Renal pelvis (tissue), 4 donors: Measurements from ENCODE around the gene AAK1. TPM values are rescaled to one million over a fixed set of nuclear protein-coding genes. Genes with fewer than 3 reads are reported as not detected.
"Not testable (repeated sequence)": the region's sequence is repeated elsewhere in the genome, so short reads cannot be mapped to it uniquely, and the experiment has no call there.

ENCODE experiments used
- DNase-seq: peaks from one replicate; pipeline ENCODE4 v3.0.0-alpha.2; 2013
- polyA plus RNA-seq, 3 donors: library from polyadenylated mRNA; unstranded; fragments of 120-200 nt; gene quantifications; one replicate each; pipeline ENCODE4 v1.2.1, GENCODE V29; 2013; ENCODE audit not compliant: insufficient read length in 3 of 3

Gene AAK1
- polyA plus RNA-seq, 3 donors = 16.7 to 27.0 (median 26.4) TPM

DNA sequence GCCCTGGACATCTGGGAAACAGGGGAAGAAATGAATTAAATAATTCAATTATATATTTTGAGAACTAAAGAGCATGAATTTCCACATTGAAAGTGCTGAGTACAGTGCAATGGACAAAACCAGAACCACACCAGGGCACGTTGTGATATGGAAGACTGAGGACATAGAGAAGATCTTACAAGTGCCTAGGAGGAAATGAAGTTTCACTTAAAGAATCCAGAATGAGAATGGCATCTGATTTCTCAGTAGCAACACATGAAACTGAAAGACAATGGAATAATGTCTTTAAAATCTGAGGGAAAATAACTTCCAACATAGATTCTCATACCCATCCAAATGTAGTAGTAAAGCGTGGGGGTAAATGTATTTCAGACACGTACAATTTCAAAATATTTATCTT, 20.3 kb upstream of the AAK1 start:
- DNase-seq = no peak

DNA sequence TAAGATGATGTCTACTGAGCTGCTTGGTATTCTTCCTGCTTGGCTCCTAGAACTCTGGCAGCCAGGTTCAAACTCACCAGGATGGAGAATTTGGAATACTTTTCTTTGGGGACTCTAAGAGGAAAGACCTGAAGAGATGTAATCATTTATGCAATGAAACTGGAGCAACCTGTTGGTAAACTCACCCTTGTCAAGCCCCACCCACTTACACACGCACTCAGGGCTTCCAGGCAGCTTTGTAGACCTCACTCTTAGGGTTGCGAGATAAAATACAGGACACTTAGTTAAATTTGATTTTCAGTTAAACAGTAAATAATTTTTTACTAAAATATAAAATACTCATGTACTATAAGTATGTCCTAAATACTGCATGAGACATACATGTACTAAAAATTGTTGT, 19.0 kb upstream of the AAK1 start:
- not testable (repeated sequence) for DNase-seq

DNA sequence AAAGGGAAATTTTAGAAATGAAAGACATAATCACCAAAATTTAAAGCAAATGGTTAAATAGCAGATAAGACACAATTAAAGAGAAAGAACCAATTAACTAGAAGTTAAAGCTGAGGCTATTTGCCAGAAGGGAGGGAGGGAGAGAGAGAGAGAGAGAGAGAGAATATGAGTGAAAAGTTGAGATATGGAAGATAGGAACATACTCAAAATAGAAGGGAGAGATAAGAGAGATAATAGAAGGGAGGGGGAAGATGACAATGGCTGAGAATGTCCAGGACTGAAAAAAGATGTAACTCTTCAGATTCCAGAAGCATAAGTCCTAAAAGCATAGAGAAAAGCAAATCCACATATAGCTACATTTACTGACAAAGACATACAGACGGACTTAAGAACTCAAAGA, 17.1 kb upstream of the AAK1 start:
- no peak for DNase-seq

DNA sequence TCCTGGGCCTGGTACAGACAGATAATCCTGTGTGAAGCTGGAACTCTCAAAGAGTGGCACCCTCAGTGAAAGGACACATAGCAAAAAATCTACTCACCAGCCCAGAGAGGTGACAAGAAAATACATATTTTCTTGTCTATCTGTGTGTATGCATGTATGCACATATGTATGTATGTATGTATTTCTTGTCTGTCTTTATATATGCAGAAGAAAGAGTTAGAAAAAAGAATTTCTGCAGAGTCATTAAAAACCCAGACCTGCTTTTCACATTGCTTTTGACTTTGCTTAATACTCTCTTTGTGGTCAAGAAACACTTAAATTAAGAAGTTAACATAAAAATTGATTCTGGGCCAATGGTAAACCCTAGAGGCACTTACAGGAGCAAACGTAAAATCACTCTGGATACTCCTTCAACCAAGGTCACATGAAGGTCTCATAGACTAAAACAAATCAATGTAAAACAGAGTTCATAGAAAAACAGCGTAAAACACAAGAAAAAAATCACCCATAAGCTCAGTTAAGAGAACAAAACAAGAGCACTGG, 16.5 kb upstream of the AAK1 start:
- DNase-seq = no peak

DNA sequence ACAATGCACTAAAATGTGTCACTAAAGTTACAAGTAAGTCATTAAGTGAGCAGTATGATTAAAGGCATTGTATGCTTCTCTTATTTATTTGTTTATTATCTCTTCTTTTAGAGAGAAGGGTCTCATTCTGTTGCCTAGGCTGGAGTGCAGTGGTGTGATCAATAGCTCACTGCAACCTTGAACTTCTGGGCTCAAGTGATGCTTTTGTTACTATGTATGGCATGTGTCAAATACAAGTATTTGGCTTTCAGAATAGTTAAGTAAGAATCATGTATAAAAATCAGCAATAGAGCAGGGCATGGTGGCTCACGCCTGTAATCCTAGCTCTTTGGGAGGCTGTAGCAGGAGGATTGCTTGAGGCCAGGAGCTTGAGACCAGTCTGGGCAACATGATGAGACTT, 15.8 kb upstream of the AAK1 start:
- DNase-seq = no peak

DNA sequence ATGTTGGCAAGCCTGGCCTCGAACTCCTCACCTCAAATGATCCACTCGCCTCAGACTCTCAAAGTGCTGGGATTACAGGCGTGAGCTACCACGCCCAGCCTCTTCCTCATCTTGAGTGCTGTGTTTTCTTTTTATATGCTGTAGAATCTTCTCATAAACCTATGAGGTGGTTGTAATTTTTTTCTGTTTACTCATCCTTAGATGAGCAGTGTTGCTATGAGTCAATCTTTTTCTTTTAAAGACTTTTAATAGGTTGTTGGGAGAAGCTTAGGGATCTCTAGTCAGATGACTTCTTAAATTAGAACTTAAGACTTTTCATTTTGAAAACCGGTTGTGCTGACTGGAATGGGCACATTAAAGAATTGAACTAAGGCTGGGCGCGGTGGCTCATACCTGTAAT, 8.7 kb upstream of the AAK1 start:
- DNase-seq = no peak

DNA sequence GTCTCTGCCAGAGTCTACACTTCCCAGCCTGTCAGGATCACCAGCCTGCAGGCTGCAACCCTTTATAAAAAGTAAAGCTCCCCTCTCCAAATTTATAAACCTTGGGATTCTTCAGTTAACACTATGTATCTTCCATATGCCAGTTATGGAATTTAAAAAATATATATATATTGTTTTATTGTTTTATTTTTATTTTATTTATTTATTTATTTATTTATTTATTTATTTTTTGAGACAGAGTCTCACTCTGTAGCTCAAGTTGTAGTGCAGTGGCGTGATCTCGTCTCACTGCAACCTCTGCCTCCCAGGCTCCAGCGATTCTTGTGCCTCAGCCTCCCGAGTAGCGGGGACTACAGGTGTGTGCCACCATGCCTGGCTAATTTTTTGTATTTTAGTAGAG, 3.7 kb upstream of the AAK1 start:
- DNase-seq = not testable (repeated sequence)

DNA sequence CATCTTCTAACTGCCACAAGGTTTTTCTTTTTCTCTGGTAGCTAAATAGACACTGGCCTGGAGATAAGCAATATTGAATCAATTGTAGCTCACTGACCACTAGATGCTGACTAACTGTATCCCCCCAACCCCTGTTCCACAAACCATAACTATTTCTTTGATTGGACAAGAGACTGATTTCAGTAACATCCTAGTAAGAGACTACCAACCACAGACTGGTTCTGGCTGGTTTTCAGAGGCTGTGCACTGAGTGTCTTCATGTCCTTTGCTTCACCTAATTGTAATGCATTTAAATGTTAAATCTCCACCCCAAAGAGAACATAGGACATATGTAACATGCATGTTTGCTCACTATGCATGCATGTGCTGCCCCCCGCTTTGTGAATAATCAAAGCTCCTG, 3.2 kb upstream of the AAK1 start:
- no peak for DNase-seq

DNA sequence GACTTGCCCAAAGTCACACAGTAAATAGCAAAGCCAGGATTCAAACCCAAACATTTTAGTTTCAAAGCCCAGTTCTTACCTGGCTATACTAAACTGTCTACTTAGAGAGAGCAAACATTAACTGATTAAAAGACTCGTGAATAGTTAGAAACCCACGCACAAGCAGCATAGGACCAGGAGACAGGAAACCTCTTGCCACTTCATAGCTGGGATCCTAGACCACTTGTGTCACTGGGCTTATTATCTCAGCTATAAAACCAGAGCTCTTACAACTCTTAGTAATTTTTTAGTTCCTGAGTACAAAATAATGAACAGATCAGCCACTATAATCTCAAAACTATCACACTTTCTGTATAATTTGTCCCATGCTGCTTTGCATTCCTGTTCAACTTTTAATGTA, 2.4 kb upstream of the AAK1 start:
- no peak for DNase-seq

DNA sequence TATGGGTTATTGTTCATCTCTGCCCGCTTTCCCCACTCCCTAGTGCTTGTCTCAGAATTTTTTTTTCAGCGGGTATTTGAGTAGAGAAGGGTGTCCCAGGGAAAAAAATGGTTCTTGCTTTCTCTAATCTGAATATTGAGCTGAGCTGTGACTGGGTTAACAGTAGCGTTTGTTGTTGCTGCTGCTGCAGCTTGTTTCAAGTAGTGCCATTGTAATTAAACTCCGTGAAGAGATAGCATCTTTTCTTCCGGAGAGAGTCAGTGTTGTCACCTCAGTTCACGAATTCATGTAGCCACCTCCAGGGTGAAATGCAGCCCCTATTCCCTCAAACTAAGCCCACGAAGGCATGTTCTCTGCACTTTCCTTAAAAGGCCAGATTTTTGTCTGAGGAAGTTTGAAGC, 1.5 kb upstream of the AAK1 start:
- DNase-seq = no peak

DNA sequence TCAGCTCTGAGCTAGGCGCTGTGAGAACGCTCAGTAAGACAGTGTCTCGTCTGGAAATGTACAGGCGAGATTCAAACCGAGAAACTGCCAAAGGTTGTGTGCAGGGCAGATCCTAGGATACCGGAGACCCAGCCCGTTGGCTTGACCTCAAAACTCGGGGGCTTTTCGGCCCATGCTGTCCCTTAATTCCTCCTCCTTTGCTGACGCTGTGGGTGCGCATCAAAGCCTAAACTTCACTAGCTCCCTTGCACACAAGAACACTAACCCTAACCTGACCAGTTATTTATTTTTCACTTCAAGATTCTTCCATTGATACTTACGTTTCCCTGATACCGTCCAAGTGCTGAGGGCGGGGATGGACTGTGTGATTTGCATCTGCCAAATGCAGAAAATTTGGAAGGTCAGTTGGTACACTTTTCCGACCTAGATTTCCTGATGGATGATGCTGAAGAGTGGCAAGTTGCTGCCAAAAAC, 1.0 kb upstream of the AAK1 start:
- no peak for DNase-seq

DNA sequence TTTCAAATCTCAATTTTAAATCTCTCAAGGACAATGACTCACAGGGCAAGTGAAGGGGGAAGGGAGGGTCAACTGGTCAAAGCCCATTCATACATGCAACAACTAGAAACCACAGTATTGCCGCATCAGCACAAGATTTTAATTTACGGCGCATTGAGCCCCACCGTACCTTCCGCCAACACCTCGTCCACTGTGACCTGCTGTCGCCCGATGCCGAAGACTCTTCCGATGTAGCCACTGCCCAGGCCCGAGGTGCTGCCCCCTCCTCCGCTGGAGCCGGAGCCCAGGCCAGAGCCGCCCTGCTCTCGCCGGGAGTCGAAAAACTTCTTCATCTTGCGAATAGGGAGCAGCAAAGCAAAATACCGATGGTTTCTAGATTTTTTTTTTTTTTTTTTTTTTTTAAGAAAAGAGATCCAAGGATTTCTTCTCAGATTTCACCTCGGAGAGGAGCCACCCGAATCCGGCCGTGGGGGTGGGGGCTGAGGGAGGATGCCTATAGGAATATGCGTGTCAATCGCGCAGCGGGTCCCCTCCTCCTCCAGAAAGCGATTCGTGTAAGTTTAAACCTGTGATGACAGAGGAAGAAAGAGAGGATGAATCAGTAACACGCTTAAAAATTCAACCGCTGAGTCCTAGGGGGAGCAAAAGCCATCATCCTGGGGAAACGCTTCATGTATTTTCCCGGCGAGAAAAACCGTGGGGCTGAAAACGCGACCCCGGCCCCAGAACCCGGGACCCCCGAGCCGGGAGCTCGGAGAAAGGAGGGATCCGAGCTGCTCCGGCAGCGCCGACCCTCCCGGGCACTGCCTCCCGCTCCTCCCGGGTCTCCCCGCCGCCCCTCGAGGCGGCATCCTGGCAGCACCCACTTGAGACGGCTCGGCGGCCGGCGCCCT, 584 bp downstream of the AAK1 start:
- DNase-seq = peak; percentile 67

DNA sequence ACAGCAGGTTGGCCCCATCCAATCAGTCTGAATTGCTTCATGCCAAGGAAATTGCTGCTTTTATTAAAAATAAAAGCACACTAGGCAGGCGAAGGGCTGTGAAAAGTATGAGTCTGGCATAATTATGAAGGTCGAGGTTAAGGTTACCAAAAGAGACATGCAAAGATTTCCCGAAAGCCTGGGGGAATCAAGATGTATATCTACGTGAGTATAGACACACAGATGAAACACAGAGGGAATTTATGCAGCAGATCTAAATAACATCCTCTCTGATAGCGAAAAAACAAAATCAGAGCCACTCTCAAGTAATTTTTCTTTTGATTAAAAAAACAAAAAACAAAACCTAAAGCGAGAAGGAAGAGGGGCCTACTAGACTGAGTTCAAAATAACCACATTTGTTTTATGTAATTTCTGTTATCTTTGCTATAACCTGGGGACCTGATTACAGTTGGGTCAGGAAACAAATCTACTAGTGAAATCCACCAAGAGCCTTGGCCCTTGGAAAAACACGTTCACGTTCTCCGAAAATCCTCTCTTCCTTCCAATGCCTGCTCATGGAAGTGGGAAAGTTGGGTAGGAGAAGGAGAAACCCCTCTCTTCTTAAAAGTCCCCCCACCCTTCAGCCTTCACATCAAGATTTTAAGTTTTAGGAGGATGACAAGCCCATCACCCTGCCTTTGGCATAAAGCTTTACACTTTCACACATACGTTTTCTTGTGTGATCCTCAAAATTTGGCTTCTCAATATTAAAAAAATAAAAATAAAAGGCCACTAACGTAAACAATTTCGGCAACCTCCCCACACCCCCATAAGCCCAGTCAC, 1.4 kb downstream of the AAK1 start:
- no peak for DNase-seq

DNA sequence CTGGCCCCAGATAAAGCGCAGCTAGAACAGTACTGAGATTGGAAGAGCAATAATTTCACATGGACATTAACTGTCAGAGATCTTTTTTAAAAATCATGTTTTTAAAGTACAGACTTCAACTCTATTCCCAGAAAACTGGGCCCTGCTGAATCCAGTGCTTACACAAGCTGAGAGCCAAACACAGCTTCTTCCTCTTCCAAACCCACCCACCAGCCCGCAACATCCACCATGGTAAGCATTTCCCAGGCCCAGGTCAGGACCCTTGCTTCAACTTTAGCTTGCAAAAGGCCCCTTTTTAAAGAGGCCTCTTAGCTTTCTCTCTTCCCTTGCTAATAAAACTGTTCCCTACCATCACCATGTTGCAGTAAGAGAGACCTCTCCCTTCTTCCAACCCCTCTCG, 2.1 kb downstream of the AAK1 start:
- DNase-seq = no peak

DNA sequence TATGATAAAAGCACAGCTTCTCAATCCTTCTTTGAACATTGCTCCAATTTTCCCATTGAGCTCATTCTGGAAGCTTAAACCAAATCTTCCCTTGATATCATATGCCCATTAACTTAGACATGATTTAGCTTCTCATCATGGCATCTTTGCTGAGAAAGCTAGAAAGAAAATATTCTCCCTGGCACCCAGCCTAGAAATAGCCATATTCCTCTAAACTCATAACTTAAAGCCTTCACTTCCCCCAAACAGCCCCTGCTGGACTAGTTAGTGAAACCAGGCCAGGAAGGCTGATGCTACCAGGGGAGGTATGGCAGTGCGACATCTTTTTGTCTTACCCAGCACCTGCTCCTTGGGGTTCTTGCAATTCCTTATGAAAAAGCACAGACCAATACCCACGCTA, 4.3 kb downstream of the AAK1 start:
- no peak for DNase-seq

DNA sequence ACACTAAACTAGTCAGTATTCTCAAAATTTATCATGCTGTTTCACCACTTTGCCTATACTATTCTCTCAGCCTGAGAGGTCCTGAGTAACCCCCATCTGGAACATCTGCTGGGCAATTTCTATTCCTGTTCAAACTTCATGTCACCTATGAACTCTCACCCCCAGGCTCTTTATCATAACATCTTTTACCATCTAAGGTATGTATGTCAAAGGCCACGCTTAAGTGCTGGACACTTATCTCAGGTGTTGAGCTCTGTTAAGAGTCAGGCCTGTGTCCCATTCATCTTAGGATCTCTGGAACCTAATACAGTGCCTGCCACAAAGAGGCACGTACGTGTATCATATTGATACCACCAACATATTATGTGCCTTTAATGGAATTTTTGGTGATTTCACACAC, 4.9 kb downstream of the AAK1 start:
- no peak for DNase-seq

DNA sequence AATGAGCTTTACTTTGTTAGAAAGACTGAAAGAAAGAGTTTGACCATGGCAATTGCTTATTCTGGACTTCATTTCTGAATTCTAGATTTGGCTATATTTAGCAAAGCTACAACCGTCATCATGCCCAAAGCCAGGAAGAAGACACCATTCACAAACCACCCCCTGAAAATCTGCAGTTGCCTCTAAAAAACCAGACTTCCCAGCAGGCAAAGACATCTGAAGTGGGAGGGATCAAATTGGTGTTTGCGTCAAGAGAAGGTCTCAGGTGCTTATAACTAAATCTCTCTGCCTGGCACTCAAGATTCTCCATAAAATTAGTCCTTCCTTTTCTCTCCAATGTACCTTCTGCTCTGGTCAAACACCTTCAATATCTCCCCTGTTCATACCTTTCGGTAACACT, 5.6 kb downstream of the AAK1 start:
- DNase-seq = no peak

DNA sequence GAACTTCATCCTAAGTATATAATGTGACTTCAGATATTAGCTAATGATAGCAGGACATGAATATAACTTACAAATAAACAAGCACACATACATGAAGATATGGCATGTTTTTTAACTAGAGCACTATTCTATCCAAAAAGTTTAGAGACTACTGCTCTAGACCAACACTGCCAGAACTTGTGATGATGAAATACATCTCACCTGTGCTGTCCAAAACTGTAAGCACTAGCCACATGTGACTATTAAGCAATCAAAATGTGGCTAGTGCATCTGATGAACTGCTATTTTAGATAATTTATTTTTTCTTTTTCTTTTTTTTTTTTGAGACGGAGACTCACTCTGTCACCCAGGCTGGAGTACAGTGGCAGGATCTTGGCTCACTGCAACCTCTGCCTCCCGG, 7.1 kb downstream of the AAK1 start:
- no peak for DNase-seq

DNA sequence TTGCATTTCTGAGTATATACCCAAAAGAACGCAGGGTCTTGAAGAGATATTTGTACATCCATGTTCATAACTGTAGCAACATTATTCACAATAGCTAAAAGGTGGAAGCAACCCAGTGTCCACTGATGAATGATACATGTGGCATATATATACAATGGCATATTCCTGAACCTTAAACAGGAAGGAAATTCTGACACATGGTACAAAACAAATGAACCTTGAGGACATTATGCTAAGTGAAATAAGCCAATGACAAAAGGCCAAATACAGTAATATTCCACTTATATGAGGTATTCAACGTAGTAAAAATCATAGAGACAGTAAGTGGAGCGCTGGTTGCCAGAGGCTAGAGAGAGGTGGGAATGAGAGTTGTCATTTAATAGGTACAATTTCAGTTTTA, 8.1 kb downstream of the AAK1 start:
- no peak for DNase-seq

DNA sequence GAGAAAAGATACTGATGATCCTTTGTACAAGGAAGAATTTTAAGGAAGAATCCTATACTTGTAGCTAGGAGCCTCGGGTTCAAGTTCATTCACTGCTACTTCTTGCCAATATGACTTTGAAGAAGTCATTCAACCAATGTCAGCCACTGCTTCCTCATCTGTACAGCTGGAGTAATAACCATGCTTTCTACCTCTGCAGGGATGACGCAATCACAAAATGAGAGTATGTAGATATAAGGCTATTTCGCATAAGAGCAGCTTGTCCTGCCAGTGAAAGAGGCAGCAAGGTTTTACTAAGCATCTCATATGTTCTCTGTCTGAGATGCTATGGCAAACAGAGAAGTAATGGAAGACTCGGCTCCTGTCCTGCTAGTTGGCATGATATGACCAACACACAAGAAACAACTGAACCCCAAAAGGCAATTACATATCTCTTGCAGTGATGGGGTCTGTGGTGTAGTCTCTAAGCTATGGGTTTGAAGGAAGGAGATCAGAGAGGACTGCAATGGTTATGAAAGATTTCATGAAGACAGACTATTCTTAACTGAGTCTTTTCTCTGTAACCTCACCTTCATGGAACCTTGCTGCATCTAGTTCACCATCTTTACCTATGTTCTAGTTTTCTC, 9.2 kb downstream of the AAK1 start:
- no peak for DNase-seq

DNA sequence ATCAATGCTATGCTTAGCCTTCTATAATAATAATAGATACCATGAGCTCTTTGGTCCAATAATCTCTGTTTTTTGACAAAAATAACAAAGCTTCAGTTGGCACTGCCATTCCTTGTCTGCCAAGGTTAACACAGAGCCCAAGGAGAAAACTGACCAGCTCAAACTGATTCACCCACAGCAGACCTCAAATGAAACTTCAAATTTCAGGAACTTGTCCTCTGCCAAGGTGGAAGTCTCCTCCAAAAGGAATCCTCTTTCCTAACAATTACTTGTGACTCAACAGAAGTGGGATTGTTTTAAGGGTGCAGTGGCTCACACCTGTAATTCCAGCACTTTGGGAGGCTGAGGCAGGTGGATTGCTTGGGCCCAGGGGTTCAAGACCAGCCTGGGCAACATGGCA, 12.1 kb downstream of the AAK1 start:
- no peak for DNase-seq

DNA sequence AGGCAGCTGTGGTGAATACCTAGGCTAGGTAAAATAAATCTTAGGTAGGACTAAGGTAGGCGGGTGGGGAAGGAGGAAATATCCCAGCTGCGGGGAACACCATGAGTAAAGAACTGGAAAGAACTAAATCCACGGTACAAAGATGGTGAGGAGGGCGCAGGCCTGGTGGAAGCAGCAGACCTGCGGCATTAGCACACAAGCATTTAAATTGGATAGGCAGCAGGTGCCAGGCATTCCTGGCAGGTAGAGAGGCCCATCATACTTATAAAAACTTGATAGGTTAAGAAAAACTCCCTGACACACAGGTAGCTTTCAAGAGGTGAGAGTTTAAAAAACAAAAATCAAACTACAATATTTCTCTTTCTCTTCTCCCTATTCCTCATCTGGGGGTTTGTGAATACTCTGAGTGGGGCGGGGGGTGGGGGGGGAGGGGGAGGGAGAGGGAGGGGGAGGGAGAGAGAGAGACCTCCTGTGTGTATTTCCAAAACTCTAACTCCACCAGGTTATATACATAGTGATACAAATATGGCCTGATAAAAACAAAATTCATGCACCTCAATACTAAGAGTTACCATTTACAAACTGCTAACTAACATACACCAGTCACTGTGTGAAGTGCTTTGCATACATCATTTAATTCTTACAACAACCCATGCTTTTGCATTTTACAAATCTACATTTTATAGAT, 13.5 kb downstream of the AAK1 start:
- DNase-seq = no peak
